GM18951 (cell line): Measurements from ENCODE around the gene GPATCH4.
"Not testable (repeated sequence)": the region's sequence is repeated elsewhere in the genome, so short reads cannot be mapped to it uniquely, and the experiment has no call there.

Experiments used
- POLR2A ChIP-seq: IDR thresholded peaks from 4 replicates; pipeline ENCODE4 v1.6.1; 2011; ENCODE audit warnings: mild to moderate bottlenecking; ENCODE audit not compliant: insufficient read length, insufficient read depth; ENCODE audit errors: extremely low read depth
- in situ Hi-C: fragments of 300-500 bp; cut with MboI; formaldehyde crosslinking; loops from one replicate; pipeline ENCODE4 v1.12.0; 2022; ENCODE audit warnings: low sequenced_read_pairs, mixed read lengths, inconsistent platforms; ENCODE audit not compliant: unreplicated experiment

GPATCH4 gene

GRCh38 chr1:156640842-156641706 is 39.8 kb upstream of the GPATCH4 start:
- in situ Hi-C loops, result no loop called here
- TF ChIP-seq POLR2A, result no peak

- in situ Hi-C loops, result no loop called here
- no peak for TF ChIP-seq POLR2A
These were observed 38.4 kb upstream of the GPATCH4 start for GRCh38 chr1:156639601-156640101.

GRCh38 chr1:156638189-156638985 is 37.1 kb upstream of the GPATCH4 start:
- no peak for TF ChIP-seq POLR2A
- in situ Hi-C loops, result no loop called here

GRCh38 chr1:156632355-156632754 is 31.1 kb upstream of the GPATCH4 start:
- no peak for TF ChIP-seq POLR2A
- in situ Hi-C loops, result no loop called here

- in situ Hi-C loops, result not testable (repeated sequence)
These were observed 29.9 kb upstream of the GPATCH4 start for GRCh38 chr1:156631152-156631551.

- TF ChIP-seq POLR2A, result no peak
- in situ Hi-C loops, result no loop called here
These were observed 28.7 kb upstream of the GPATCH4 start for GRCh38 chr1:156629823-156630449.

- in situ Hi-C loops, result no loop called here
- TF ChIP-seq POLR2A, result no peak
These were observed 26.1 kb upstream of the GPATCH4 start for GRCh38 chr1:156627313-156627880.

GRCh38 chr1:156626079-156626438 is 24.8 kb upstream of the GPATCH4 start:
- TF ChIP-seq POLR2A, result no peak
- in situ Hi-C loops, result no loop called here

GRCh38 chr1:156625436-156626078 is 24.3 kb upstream of the GPATCH4 start:
- no peak for TF ChIP-seq POLR2A
- in situ Hi-C loops, result no loop called here

GRCh38 chr1:156624814-156625435 is 23.6 kb upstream of the GPATCH4 start:
- TF ChIP-seq POLR2A, result no peak
- in situ Hi-C loops, result no loop called here

- in situ Hi-C loops, result no loop called here
- no peak for TF ChIP-seq POLR2A
These were observed 22.9 kb upstream of the GPATCH4 start for GRCh38 chr1:156623946-156624813.

GRCh38 chr1:156622581-156623297 is 21.5 kb upstream of the GPATCH4 start:
- in situ Hi-C loops, result no loop called here
- TF ChIP-seq POLR2A, result no peak
